Stimulated activated CD8-positive, alpha-beta memory T cell treated with anti-CD3 and anti-CD28 coated beads, Interleukin-7, amount 100 ng/mL, for 48 hours (primary cell): ENCODE data around the gene HOXA1.

Source experiments
- DNase-seq, 2 donors: peaks; one replicate each; pipeline ENCODE4 v3.0.0-alpha.2; 2020; ENCODE audit warnings: low read depth in 1 of 2; ENCODE audit errors: extremely low read depth in 1 of 2

Gene HOXA1

DNA sequence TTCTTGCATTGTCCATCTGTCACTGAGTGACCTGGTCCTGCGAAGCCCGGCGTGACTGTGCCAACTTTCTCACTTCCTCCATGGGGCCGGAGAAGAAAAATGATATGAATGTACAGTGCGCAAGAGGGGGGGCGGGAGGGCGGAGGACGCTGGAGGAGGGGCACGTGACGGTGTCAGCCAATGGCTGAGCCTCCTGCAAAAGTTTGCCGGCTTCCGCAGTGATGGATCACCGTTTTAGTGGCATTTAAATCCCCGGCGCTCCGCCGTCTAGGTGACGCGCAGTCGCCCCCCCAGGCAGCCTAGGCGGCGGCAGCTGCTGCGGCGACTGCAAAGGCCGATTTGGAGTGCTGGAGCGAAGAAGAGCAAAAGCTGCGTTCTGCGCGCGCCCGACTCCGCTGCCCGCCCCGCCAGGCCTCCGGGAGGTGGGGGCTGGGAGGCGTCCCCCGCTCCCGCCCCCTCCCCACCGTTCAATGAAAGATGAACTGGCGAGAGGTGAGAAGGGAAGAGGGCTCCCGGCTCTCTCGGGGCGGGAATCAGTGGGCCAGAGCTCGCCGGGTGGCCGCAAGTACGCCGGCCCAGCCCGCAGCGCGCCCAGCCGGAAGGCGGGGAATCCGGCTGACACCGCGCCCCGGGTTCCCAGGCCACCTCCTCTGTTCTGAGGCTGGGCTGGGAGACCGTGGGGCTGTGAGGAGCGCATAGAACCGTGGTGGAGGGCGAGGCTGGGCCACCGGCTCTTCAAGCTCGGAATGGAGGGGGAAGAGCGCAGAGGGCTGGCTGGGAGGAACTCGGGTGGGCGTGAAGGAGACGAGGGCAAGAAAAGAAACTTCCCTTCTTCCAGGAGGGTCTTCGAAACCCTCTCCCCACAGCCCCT lies at the start of gene HOXA1:
Gene HOXA1, minus strand, starts transcription at position 104 of the 871 bp plus-strand sequence. Its CDS starts 88 bp downstream, at position 16.
- DNase-seq: peak; percentile 52 to 65

DNA sequence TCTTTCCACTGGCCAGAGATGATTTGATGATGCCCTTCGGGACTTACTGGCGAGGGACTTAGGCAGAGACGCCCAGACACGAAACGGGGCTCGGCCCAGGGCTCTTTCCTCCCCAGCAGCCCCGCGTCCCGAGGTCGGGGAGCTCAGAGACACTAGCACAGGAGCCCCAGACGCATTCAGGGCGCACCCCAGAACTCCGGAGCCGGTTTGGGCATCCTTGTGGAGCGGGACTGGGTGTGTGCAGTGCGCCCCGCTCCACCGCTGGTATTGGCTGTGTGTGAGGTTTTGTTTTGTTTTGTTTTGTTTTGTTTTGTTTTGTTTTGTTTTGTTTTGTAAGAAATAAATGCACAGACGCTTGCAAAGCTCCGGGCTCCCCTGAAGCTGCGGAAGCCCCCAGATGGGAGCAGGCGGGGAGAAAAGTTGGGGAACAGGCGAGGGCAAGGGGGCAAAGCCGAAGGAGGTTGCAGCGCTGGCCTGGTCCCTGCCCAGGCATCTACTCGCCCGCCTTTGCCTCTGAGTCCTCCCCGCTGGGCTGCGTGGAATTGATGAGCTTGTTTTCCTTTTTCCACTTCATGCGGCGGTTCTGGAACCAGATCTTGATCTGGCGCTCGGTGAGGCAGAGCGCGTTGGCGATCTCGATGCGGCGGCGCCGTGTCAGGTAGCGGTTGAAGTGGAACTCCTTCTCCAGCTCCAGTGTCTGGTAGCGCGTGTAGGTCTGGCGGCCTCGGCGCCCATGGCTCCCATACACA lies 49.5 kb upstream of the HOXA1 start:
- no peak for DNase-seq

DNA sequence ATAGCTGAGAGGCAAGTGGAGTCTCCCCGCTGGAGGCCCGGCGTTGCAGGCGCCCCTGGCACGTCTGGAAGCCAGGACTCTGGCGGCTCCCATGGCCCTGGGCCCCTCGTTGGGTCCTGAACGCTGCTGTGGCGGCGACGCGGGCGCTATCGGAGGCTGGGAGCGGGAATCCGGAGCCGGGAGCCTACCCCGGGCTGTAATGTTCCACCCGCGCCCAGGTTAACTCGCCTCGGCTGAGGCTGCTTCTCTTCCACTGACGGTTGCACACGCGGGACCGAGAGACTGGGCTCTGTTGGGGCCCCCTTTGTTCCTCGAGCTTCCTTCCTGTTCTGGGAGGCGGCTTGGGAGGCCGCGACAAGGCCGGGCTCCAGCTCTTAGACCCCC lies 49.0 kb upstream of the HOXA1 start:
- no peak for DNase-seq

DNA sequence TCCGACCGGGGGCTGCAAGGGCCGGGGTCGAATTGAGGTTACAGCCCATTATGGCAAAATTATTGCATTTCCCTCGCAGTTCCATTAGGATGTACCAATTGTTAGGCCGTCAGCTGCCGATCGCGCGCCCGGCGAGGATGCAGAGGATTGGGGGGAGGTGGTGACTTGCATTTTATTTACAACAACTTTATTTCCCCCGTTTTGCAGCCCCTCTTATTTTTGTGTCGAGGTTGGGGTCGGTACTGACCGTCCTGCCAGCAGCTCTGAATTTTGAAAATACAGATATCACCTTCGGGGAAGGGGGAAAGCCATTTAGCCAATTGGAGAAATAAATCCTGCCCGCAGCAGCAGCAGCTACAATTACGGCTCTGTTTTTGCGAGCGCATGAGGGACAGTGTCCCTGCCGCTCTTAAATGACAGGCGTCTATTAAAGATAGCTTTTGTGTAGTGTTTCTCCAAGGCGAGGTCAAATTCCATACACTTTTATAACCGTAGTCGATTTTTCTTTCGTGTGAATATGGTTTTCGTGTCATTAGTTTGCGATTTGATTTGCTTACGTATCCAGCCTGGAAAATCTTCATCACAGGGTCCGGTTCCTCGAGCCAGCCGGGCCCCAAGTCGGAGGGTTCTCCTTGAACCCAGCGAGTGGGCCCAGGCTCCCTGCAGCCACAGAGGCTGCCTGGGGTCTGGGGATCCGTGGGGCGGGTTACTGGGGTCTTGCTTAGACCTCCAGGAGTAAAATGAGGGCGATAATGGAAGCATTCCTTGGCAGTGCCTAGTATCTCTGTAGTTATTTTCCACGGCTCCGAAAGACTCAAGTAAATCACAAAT lies 48.4 kb upstream of the HOXA1 start:
- no peak for DNase-seq

DNA sequence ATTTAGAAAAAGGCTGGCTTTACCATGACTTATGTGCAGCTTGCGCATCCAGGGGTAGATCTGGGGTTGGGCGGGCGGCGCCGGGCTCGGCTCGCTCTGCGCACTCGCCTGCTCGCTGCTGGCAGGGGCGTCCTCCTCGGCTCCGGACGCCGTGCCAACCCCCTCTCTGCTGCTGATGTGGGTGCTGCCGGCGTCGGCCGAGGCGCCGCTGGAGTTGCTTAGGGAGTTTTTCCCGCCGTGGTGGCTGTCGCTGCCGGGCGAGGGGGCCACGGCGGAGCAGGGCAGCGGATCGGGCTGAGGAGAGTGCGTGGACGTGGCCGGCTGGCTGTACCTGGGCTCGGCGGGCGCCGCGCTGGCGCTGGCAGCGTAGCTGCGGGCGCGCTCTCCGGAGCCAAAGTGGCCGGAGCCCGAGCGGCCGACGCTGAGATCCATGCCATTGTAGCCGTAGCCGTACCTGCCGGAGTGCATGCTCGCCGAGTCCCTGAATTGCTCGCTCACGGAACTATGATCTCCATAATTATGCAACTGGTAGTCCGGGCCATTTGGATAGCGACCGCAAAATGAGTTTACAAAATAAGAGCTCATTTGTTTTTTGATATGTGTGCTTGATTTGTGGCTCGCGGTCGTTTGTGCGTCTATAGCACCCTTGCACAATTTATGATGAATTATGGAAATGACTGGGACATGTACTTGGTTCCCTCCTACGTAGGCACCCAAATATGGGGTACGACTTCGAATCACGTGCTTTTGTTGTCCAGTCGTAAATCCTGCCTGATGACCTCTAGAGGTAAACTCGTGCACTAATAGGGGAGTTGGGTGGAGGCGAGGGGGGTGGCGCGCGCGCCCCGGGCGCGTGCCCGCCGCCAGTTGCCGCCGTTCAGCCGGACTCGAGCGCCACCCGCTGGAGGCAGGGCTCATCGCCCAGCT lies 47.5 kb upstream of the HOXA1 start, which contains the start of gene HOXA5:
Gene HOXA5, minus strand, starts transcription at position 659 of the 927 bp plus-strand sequence. Its CDS starts 74 bp downstream, at position 585.
- no peak for DNase-seq

DNA sequence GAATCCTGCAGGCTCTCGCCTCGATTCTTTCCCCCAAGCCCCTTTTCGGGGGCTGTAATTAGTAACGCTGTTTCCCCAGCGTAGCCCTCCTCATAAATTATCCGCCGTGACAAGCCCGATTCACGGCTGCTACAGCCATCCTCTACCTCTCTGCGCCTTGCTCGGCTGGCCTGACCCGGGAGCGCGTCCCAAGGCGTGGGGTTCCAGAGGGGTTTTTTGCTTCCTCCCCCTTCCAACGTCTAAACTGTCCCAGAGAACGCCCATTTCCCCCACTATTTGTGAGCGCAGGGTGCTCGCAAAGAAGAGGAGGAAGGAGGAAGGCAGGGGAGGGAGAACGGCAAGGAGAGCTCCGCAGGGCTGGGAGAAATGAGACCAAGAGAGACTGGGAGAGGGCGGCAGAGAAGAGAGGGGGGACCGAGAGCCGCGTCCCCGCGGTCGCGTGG lies 46.8 kb upstream of the HOXA1 start:
- no peak for DNase-seq

DNA sequence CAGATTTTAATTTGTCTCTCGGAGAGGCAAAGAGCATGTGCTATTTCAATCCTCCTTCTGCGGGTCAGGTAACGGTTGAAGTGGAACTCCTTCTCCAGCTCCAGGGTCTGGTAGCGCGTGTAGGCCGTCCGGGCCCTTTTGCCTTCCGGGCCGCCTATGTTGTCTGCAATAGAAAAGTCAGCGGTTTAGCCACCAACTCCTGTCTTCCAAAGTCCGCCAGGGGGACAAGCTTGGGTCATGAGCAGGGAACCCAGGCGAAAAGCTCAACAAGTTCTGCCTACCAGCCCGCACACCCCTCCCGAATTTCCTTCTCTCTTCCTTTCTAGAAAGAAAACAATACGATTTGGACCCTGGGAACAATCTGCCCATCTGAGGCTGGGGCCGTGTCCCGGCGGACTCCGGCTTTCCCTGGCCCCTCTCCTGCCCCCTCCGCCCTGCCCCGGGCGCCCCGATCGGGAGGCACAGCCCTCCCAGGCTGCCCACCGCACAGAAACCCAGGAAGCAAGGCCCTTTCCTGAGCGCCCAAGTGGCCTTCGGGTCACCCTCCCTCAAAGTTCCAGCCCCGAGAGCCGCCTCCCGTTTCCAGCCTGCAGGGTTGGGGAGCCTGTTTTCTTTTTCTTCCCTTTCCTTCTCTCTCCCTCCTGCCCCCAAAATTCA lies 46.3 kb upstream of the HOXA1 start:
- no peak for DNase-seq

DNA sequence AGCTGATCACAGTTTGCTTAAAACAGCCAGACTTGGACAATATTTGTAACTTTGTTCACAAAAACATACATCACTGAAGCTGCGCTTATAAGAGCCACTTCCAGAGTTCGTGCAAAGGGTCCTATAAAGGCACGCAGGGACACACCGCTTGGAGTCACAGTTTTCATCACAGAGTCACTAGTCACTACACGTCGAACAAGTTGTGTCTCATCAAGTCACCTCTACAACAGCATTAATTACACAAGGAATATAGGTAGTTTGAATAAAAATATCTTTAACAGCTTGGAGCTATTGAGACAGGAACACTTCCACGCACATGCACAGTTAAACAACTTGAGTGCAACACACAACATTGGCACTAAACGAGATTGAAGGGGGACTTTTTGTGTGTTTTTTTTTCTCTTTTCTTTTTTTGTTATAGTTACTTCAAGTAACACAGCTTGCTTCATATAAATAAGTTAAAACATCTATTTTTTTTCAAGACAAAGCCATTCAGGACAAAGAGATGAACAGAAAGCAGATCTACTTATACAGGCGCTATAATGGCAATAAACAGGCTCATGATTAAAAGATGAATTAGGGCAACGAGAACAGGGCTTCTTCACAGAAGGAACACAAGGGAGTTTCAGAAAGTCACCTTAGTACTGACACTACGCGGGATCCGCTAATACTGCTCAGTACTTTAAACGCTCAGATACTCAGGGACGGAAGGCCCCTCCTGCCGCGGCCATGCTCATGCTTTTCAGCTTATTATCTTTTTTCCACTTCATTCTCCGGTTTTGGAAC lies 45.5 kb upstream of the HOXA1 start:
- DNase-seq: no peak

DNA sequence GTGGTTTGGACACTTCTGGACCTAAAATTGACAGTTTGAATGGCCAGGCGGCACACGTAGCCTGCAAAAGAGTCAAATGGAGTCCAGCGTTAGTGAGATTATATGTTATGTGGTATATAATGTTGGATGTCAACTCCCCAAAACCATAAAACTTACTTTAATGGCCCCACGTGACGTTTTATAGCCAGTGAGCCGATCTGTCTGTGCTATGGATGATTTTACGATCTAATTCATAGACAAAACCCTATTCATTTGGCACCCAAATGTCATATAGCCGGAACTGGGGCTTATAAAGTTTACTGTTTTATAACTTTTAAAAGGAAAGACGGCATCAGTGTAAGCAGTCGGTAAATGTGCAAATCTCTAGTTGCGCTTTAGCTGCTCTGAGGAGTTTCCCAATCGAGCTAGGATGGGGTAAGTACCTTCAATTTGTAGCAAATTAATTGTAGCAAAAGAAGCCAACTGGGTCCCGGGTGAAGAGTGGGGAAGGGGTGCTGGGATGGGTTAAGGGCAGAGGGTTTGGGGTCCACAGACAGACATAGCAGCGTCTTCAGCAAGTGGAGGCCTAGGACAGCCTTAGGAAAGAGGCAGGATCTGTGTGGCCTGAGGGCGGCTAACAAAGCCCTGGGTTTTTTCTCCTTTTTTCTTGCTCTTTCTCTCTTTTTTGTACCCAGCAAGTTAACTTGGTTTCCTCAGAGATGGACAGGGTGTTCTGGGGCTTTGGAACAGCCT lies 44.5 kb upstream of the HOXA1 start:
- DNase-seq: no peak

DNA sequence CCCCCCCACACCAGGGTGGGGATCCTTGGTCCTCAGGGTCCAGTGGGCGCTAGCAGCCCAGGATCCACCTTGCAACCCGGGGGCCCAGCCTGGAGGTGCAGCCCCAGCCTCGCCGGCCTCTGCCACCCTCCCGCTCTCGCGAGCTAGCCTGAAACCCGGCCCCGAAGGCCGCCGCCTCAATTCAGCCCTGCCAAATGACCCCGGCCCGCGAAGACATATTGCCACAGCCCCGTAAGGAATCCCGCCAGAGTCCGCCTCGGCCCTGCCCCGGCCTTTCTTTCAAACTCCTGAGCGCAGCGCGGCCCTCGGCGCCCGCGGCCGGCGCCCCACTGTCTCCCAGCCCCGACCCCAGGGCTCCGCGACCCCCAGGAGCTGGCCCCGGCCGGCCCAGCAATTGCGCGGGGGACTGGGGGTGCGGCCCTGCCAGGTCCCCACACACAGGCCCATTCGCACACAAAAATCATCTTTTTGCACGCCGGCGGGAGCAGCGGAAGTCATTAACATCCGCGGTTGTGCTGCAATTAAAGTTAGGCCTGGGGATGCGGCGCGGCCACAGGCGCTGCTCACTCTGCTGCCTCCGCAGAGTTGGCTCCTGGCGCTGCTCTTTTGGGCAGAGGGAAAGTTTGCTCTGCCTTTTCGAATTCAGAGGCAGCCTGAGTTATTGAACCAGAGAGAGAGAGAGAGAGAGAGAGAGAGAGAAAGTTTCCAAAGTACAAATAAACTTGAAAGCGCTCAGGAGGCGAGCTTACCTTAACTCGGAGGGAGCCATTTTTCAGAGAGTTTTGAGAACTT lies 43.7 kb upstream of the HOXA1 start:
- no peak for DNase-seq

DNA sequence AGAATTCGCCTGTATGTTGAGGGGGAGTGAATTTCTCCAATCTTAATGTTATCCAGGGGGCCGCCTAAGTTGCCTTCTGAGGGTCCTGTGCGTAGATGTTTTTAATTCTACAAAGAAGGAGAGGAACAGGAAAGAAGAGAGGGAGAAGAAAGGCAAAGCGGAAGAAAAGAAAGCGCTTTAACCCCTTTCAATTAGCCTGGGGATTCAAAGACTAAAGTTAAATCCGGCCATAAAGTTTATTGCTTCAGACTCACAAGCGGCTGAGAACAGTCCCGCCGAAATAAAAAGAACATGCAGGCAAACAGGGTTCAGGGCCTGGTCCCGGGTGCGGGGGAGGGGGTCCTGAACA lies 43.2 kb upstream of the HOXA1 start:
- no peak for DNase-seq

DNA sequence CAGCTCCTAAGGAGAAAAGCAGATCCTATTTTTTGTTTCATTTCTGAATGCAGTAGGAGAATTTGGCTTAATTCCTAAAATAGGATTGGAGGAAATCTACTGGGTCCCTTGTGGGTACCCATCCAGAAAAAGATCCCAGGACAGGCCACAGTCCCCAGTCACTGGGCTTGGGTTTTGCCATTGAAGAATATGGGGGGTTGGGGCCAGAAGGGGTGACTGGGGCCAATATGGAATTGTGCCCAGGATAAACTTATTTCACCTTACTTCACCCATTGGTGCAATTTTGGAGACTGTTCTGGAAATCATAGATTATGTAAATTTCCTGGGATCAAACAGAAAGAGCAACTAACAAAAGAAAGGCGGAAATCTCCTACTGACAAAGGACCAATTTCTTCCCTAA lies 42.7 kb upstream of the HOXA1 start:
- no peak for DNase-seq

DNA sequence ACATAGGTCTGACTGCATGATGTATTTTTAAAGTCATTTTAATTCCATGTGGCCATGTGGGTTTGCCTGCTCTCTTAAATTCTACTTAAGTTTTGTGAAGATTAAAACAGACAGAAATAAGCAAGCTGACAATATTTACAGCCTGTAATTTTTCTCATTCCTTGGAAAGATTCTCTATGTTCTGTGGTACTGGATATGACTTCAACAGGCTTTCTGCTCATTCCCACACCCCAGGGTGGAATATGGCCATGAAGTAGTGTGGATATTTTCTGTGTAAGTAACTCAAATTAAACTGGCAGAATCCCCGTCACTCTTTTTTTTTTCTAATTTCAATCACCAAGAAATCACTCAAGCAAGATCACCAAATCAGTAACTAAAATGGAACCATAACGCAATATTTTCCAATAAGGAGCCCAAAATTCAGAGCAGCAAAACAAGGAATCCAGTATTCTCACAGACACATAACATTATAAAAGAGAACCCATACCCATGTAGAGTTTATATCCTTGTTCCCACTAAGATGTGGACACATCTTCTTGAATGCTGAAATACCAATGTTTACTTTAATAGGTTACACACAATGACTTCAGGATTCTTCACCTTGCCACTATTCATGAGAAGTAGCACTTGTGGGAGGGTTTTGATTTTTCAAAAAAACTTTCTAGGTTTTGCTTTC lies 42.0 kb upstream of the HOXA1 start:
- no peak for DNase-seq

DNA sequence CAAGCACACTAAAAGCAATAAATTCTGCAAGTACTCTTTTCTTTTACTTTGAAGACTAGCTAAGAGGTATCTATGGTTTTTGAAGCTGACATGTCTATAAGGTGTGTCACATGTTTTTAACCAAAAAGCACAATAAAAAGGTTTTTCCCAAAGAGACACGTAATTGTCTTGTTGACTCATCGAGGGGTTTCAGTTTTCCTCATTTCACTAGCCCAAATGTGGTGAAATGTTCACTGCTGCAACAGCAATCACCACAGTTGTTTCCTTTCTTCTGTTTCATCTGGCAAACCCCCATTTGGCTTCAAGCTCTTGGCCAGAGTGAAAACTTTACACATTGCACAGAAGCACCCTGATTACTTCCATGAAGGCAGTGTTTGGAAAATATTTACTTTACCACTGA lies 38.6 kb upstream of the HOXA1 start:
- DNase-seq: no peak

DNA sequence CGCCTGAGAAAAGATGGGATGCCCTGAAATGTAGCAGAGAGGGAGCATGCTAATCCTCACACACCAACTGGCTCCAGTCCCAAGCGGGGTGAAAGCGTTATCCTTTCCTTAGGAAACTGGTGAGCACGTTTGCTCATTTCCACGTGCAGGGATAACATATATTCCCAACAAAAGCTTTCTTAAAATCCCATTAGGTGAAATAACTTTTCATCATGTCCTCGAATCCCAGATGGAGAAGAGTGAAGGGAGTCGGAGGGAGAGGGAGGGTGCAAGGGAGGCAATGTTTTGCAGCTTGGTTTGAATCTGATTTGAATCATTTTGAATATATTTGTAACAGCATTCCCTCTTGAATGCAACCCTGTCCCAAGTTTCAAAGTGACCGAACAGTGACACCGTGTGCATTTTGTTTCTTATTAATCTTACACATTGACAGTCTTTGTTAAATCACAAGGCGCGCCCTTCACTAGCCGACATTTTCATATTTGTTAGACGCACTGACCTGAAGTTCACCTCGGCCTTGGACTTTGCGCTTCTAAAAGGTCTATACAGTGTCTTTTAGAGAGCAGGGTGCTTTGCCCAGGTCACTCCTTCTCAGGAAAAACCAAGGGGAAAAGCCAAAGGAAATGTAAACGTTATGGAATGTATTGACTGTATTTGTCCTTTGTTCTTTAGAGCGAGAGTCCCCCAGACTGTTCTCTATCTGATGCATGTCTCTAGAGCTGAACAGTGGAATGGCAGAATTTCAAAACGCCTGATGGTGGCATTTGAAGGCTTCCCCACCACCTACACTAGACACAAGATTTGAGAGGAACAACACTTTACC lies 37.8 kb upstream of the HOXA1 start:
- no peak for DNase-seq

DNA sequence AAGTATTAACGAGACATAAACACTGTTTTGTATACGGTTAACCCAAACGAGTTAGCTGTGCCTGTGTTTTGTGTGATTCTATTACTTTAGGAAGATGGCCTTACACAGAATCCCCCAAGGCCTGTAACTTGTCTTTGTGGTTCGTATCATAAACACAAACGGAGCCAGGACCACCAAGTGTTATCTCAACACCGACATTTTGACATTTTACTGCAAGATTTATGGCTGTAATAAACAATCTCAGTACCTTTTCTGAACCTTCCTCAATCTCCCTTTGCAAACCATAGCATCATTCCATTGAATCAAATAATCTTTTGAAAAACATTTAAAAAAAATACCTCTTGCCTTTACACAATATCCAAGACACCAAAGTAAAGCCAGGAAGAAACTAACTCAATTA lies 37.2 kb upstream of the HOXA1 start:
- no peak for DNase-seq
